Prostate gland (tissue), 2 donors: Measurements from ENCODE around the gene GMPS. TPM values are rescaled to one million over a fixed set of nuclear protein-coding genes. Genes with fewer than 3 reads are reported as not detected.

ENCODE experiments used
- DNase-seq: peaks from one replicate; pipeline ENCODE4 v3.0.0-alpha.2; 2019; ENCODE audit warnings: low spot score
- H3K27ac ChIP-seq, 2 donors: fragments of 200-600 bp; sonication (generic); 2 replicates each; pipeline ENCODE4 v1.5.1; 2017 to 2019
- H3K27me3 ChIP-seq: fragments of 200-600 bp; sonication (generic); replicated peaks from 2 replicates; pipeline ENCODE4 v1.5.1; 2019; ENCODE audit not compliant: insufficient read depth
- H3K36me3 ChIP-seq, 2 donors: fragments of 200-600 bp; sonication (generic); 1 replicate in 1 of 2; 2 replicates in 1 of 2; pipeline versions ENCODE4 v1.5.1 to v1.8.1; 2017 to 2019
- H3K4me1 ChIP-seq: fragments of 200-600 bp; sonication (generic); replicated peaks from 2 replicates; pipeline ENCODE4 v1.5.1; 2019
- H3K4me3 ChIP-seq, 2 donors: fragments of 200-600 bp; sonication (generic); 2 replicates each; pipeline ENCODE4 v1.5.1; 2017 to 2019
- H3K9me3 ChIP-seq: fragments of 200-600 bp; sonication (generic); 2 replicates; pipeline ENCODE4 v1.5.1; 2017
- POLR2A ChIP-seq: fragments of 450-650 bp; IDR thresholded peaks from one replicate; pipeline ENCODE4 v1.6.1; 2016; ENCODE audit warnings: antibody characterized with exemption, mild to moderate bottlenecking
- POLR2AphosphoS5 ChIP-seq: sonication (generic); formaldehyde crosslinking; IDR thresholded peaks from one replicate; pipeline ENCODE4 v1.6.1; 2017; ENCODE audit warnings: antibody characterized with exemption
- WGBS: methylation state at CpG from one replicate; pipeline ENCODE4 v1.1.5; 2018; 5-methylcytosine and 5-hydroxymethylcytosine counted together
- intact Hi-C: fragments of 100-400 bp; cut with DNase I; formaldehyde crosslinking; loops from one replicate; pipeline ENCODE4 v1.14.2; 2022
- total RNA-seq, 2 donors: library from RNA; depleted of rRNA; stranded (reverse); fragments of >200 nt; gene quantifications; one replicate each; pipeline ENCODE4 v1.1.0, GENCODE V29; 2016
- TF ChIP-seq, protein P1 (sequence below), 4 experiments: fragments of 200-600 bp in 2 of 4; fragments of 450-650 bp in 2 of 4; sonication (generic) in 2 of 4; IDR thresholded peaks; 1 replicate in 3 of 4; 2 replicates in 1 of 4; pipeline ENCODE4 v1.5.1; 2016 to 2019; ENCODE audit warnings: antibody characterized with exemption in 4 of 4, mild to moderate bottlenecking in 2 of 4, moderate library complexity in 2 of 4

The GMPS gene
- total RNA-seq, 2 donors from 2014 or later: 24.7 to 51.0 TPM

GRCh38 chr3:155886915-155887314 is 16.5 kb downstream of the GMPS start:
- 82% methylated on average over 1 of the region's 1 CpG for WGBS
- Histone ChIP-seq H3K27me3 (no peaks in the 10 kb centered on the region), H3K4me1 (no peaks in the 10 kb centered on the region), H3K27ac (no peak overlapping the region), H3K36me3 (no peaks in the 10 kb centered on the region), H3K9me3 (no peaks in the 10 kb centered on the region), H3K4me3 (no peak overlapping the region)
- no peak for DNase-seq
- TF ChIP-seq POLR2A: no peak
- TF ChIP-seq, protein P1, sequence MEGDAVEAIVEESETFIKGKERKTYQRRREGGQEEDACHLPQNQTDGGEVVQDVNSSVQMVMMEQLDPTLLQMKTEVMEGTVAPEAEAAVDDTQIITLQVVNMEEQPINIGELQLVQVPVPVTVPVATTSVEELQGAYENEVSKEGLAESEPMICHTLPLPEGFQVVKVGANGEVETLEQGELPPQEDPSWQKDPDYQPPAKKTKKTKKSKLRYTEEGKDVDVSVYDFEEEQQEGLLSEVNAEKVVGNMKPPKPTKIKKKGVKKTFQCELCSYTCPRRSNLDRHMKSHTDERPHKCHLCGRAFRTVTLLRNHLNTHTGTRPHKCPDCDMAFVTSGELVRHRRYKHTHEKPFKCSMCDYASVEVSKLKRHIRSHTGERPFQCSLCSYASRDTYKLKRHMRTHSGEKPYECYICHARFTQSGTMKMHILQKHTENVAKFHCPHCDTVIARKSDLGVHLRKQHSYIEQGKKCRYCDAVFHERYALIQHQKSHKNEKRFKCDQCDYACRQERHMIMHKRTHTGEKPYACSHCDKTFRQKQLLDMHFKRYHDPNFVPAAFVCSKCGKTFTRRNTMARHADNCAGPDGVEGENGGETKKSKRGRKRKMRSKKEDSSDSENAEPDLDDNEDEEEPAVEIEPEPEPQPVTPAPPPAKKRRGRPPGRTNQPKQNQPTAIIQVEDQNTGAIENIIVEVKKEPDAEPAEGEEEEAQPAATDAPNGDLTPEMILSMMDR (IDR thresholded peaks at IDR 0.05): no peak
- no peak for TF ChIP-seq POLR2AphosphoS5
- intact Hi-C loops: no loop called here

GRCh38 chr3:155889212-155889611 is 18.8 kb downstream of the GMPS start:
- no peak for DNase-seq
- WGBS: 99% methylated on average over 5 of the region's 5 CpGs
- no peak overlapping the region for H3K27ac ChIP-seq
- H3K4me1 ChIP-seq: no peaks in the 10 kb centered on the region
- H3K36me3 ChIP-seq: no peaks in the 10 kb centered on the region
- TF ChIP-seq POLR2A: no peak
- TF ChIP-seq, protein P1 (IDR thresholded peaks at IDR 0.05): no peak
- no peak for TF ChIP-seq POLR2AphosphoS5
- intact Hi-C loops: no loop called here
- no peaks in the 10 kb centered on the region for H3K27me3 ChIP-seq
- H3K4me3 ChIP-seq: no peak overlapping the region
- no peaks in the 10 kb centered on the region for H3K9me3 ChIP-seq

- H3K27ac ChIP-seq: no peak overlapping the region
- H3K9me3 ChIP-seq: no peaks in the 10 kb centered on the region
- intact Hi-C loops: no loop called here
- no peaks in the 10 kb centered on the region for H3K36me3 ChIP-seq
- no peak for DNase-seq
- no peaks in the 10 kb centered on the region for H3K4me1 ChIP-seq
- no peaks in the 10 kb centered on the region for H3K27me3 ChIP-seq
- WGBS: 25% methylated on average over 1 of the region's 1 CpG
- no peak for TF ChIP-seq POLR2AphosphoS5
- TF ChIP-seq, protein P1 (IDR thresholded peaks at IDR 0.05): no peak
- no peak for TF ChIP-seq POLR2A
- no peak overlapping the region for H3K4me3 ChIP-seq
Observed at GRCh38 chr3:155889952-155890351, 19.5 kb downstream of the GMPS start.

GRCh38 chr3:155890671-155891190 is 20.3 kb downstream of the GMPS start:
- no peak for DNase-seq
- Histone ChIP-seq H3K9me3 (no peaks in the 10 kb centered on the region), H3K27ac (no peak overlapping the region), H3K27me3 (no peaks in the 10 kb centered on the region), H3K4me3 (no peak overlapping the region), H3K36me3 (no peaks in the 10 kb centered on the region), H3K4me1 (no peaks in the 10 kb centered on the region)
- intact Hi-C loops: no loop called here
- 24% methylated on average over 2 of the region's 2 CpGs for WGBS
- no peak for TF ChIP-seq POLR2AphosphoS5
- TF ChIP-seq POLR2A: no peak
- TF ChIP-seq, protein P1 (IDR thresholded peaks at IDR 0.05): no peak

GRCh38 chr3:155891321-155891720 is 20.9 kb downstream of the GMPS start:
- intact Hi-C loops: no loop called here
- Histone ChIP-seq H3K36me3 (no peaks in the 10 kb centered on the region), H3K27me3 (no peaks in the 10 kb centered on the region), H3K4me3 (no peak overlapping the region), H3K27ac (no peak overlapping the region), H3K9me3 (no peaks in the 10 kb centered on the region), H3K4me1 (no peaks in the 10 kb centered on the region)
- no peak for DNase-seq
- TF ChIP-seq, protein P1 (IDR thresholded peaks at IDR 0.05): no peak
- no peak for TF ChIP-seq POLR2A
- no peak for TF ChIP-seq POLR2AphosphoS5
- 96% methylated on average over 5 of the region's 5 CpGs for WGBS
